GM19395 (cell line): ENCODE data around the gene IQGAP3.

ENCODE experiments used
- ATAC-seq: cut with Tn5 transposase; IDR thresholded peaks from one replicate; pipeline ENCODE4 v1.9.1; 2021; ENCODE audit warnings: mild to moderate bottlenecking, moderate library complexity; ENCODE audit not compliant: unreplicated experiment

IQGAP3 gene

DNA sequence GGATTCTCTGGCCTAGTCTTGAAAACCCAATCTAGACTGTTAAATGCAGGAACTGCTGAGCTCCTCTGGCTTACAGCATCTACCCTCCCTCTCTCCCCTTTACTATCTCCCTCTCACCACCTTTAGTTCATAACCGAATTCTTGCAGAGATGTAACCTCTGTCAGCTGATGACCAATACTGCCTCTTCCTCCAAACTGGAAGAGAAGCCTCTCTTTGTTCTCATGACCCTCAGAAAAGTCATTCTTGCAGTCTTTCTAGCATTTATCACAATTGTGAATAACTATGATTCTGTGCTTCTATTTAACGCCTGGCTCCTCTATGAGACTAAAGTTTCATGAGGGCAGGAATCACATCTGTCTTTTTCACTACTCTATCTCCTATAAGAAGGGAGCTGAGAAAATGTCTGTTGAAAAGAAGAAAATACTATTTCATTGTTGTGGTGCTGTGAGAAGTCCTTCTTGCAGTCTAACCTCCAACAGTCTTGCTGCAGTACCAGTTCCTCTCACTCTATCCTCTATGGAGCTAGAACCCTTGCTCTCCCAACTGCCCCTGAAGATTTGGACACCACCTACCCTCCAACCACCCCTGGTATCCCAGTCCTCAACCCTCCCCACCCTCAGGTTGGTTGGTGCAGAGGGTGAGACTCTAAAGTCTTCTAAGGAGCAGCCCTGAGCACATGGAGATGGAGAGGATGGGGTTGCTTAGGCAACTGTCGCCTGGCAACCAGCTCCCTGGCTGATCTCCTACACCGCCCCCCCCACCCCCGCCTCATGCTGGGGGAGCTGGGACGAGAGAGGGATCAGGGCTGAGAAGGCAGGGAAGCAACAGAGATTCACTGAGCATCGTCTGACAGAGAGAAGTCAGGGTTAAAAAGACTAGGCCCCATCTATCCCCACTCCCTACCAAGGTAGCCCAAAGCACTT is 85.7 kb downstream of the IQGAP3 start:
- no peak for ATAC-seq

DNA sequence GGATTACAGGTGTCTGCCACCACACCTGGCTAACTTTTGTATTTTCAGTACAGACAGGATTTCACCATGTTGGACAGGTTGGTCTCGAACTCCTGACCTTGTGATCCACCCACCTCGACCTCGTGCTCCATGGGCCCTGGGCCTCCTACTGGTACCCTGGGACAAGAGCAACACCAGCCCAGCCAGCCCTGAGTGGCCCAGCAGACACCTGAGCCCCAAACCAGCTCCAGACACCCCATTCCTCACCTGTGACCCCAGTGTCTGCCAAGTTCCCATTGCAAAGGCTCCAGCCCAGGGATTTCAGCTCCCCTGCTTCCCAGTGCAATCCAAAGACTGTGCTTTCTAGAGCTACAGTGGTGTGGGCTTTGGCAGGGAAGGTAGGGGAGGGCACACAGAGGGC is 86.4 kb downstream of the IQGAP3 start:
- ATAC-seq, result no peak

- ATAC-seq, result no peak
Observed at GRCh38 chr1:156484480-156485058, 87.8 kb downstream of the IQGAP3 start.

DNA sequence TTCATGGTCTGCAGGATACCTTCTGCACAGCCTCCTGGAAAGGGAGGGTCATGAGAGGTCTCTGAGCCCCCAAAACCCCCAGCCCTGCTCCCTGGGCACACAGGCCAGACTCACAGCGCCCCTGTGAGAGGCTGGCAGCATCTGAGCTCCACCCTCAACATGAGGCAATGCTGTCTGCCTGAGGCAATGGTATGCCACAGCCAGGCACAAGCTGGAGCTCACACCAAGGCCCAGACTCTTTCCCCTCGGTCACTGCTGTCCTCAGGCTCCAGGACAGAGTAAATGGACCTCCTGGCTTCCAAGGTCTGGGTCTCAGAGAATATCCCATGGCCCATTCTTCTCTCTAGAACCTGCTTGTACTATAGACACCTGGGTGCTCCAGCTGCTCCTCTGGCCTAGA is 89.0 kb downstream of the IQGAP3 start:
- ATAC-seq, result no peak

GRCh38 chr1:156482276-156482675 is 90.1 kb downstream of the IQGAP3 start:
- ATAC-seq, result no peak

DNA sequence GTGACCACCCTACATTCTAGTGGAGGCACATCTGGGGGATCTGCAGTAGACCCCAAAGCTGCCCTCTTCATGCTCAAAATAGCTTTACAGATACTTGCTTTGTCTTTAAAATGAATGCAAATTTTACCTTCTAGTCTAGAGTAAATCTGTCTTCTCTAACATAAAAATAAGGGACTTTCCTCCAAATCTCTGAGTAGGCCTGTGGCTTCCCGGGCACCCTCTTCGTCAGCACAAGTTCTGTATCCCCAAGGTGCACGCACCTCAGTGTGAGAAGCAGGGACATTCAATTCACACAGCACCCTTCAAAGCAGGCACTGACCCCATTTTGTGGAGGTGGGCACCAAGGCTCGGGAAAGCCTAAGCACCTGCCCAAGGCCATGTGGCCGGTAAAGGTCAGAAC is 90.8 kb downstream of the IQGAP3 start:
- ATAC-seq, result no peak

- ATAC-seq, result peak; percentile 58
Observed at GRCh38 chr1:156480411-156481192, 91.8 kb downstream of the IQGAP3 start.

DNA sequence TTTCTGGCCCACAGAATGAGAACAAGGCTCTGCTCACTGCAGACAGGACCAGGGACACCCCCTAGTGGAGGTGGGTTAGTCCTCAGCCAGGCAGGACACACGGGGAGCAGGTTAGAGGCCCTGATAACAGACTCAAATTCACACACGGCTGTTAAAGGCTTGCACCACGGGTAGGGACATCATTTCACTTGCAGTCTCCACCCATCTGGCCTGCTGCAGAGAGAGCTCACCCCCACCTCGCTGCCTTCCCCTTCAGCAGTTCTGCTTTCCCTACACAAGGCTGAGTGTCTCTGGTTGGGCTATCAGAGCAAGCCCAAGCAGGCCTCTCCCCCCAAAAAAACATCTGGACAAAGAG is 92.4 kb downstream of the IQGAP3 start:
- no peak for ATAC-seq

DNA sequence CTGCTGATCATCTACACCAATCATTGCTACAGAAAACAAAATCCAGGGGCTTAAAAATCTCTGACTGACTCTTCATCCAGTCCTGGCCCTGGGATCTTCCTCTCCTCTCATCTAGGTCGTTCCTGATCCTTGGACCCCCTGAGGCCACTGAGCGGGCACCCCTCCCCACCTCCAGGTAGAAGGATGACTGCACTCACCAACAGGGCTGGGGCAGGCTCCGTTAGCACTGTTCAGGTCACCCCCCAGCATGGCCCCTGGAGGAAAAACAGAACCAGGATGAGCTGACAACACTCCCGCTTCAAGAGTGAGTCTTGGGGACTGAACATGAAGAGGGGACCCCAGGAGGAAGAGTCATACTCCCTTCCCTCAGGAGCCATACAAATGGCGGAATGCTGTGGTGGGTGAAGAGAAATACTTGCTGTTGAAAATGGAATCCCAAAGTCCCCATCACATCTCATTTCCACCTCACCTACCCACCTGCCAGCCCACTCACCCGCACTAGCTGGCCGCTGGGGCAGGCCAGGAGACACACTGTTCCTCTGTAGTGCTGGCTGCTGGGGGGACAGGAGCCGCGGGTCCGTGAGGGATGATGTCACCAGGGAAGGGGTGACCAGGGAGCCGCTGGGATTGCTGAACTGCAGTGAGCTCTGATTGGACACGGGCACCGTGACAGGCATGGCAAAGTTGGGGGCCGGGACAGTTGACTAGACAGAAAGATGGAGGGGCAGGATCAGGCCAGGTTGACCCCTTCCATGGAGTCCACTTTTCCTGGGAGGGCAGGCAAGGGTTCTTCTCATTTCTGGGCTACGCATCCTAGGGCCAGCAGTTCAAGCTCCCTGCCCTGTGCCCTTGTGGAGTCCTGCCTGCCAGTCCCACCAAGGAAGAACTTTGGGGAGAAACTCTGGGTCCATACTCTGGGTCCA is 93.0 kb downstream of the IQGAP3 start:
- no peak for ATAC-seq

- ATAC-seq, result no peak
Observed at GRCh38 chr1:156478250-156478627, 94.1 kb downstream of the IQGAP3 start.

DNA sequence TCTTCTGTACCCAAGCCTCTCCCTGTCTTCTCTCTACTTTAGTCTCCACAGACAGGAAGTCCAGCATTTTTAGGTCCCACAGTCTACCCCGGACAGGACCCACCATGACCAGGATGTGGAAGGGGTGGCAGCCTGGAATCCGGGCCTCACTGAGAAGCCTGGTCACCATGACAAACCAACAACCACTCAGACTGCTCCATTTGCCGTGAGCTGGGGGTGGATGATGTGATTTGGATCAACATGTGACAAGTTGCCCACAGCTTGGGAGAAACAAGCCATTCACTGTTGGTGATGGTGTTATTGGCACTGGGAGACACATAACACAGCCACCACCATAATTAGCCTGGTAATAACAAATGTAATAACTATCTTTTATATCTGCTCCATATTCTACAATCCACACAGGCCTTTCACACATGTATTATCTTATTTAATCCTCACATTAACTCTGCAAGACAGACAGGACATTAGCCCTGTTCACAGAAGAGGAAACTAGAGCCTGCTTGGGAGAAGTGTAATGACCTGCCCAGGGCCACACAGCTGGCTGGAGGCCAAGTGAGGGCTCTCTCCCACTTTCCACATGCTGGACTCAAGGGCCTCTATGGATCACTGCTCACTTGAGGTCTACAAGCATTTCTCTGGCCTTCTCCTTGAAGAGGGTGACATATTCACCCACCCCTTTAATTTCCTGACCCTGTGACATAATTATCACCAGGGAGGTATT is 94.7 kb downstream of the IQGAP3 start:
- no peak for ATAC-seq

- no peak for ATAC-seq
Observed at GRCh38 chr1:156476501-156477298, 95.7 kb downstream of the IQGAP3 start.

- no peak for ATAC-seq
Observed at GRCh38 chr1:156475568-156476500, 96.5 kb downstream of the IQGAP3 start.
